WI38 (cell line): Measurements from ENCODE around the gene S100A16.

ENCODE experiments used
- H3K4me3 ChIP-seq: 2 replicates; pipeline ENCODE4 v1.5.1; 2011; ENCODE audit warnings: low read depth, mild to moderate bottlenecking, control low read depth, low read length
- CTCF ChIP-seq: IDR thresholded peaks from 2 replicates; pipeline ENCODE4 v1.5.1; 2012; ENCODE audit warnings: low read depth, mild to moderate bottlenecking, control low read depth, low read length

Gene S100A16

GRCh38 chr1:153624965-153625611, 12.2 kb upstream of the S100A16 start:
- H3K4me3 ChIP-seq = no peak overlapping the region; the same call in 1 of the 2 replicates
- no peak for TF ChIP-seq CTCF

- no peak overlapping the region for H3K4me3 ChIP-seq
- TF ChIP-seq CTCF = no peak
Measured at GRCh38 chr1:153623101-153623500, 10.2 kb upstream of the S100A16 start.

GRCh38 chr1:153619171-153619570, 6.2 kb upstream of the S100A16 start:
- H3K4me3 ChIP-seq = no peak overlapping the region
- no peak for TF ChIP-seq CTCF

GRCh38 chr1:153617663-153618062, 4.7 kb upstream of the S100A16 start:
- peak; percentile 53 for TF ChIP-seq CTCF
- H3K4me3 ChIP-seq = no peak overlapping the region

- no peak for TF ChIP-seq CTCF
- H3K4me3 ChIP-seq = no peak overlapping the region
Measured at GRCh38 chr1:153616917-153617311, 4.0 kb upstream of the S100A16 start.

GRCh38 chr1:153616144-153616916, 3.4 kb upstream of the S100A16 start, which contains the start of gene S100A14:
Gene S100A14, minus strand, starts transcription at chr1:153616325. Its CDS starts 467 bp downstream, at chr1:153615858.
- TF ChIP-seq CTCF = no peak
- H3K4me3 ChIP-seq = no peak within 1 kb of the TSS

GRCh38 chr1:153615406-153615805, 2.5 kb upstream of the S100A16 start:
- TF ChIP-seq CTCF = no peak
- H3K4me3 ChIP-seq = no peak overlapping the region
